GM19023 (cell line): Measurements from ENCODE around the gene PRPS1L1.

ENCODE experiments used
- ATAC-seq: cut with Tn5 transposase; IDR thresholded peaks from one replicate; pipeline ENCODE4 v1.9.1; 2021; ENCODE audit warnings: mild to moderate bottlenecking, moderate library complexity; ENCODE audit not compliant: unreplicated experiment

Gene PRPS1L1

GRCh38 chr7:18027628-18028027 is at the start of gene PRPS1L1:
Gene PRPS1L1 (minus strand): TSS chr7:18027846.
- no peak for ATAC-seq

DNA sequence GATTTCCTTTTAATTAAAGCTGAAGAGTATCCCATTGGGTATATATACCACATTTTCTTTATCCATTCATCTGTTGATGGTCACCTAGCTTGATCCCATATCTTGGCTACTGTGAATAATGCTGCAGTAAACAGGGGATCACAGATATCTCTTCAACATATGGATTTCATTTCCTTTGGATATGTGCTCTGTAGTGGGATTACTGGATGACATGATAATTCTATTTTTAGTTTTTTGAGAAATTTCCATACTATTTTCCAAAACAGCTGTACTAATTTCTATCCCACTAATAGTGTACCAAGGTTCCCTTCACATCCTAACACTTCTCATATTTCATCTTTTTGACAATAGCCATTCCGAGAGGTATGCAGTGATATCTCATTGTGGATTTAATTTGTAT is 48.8 kb upstream of the PRPS1L1 start:
- ATAC-seq: no peak

GRCh38 chr7:18068745-18069144 is 41.1 kb upstream of the PRPS1L1 start:
- no peak for ATAC-seq

GRCh38 chr7:18064242-18064838 is 36.7 kb upstream of the PRPS1L1 start:
- no peak for ATAC-seq

- no peak for ATAC-seq
Observed at GRCh38 chr7:18063149-18063901, 35.7 kb upstream of the PRPS1L1 start.

GRCh38 chr7:18059171-18059570 is 31.5 kb upstream of the PRPS1L1 start:
- ATAC-seq: no peak

GRCh38 chr7:18053941-18054340 is 26.3 kb upstream of the PRPS1L1 start:
- no peak for ATAC-seq

DNA sequence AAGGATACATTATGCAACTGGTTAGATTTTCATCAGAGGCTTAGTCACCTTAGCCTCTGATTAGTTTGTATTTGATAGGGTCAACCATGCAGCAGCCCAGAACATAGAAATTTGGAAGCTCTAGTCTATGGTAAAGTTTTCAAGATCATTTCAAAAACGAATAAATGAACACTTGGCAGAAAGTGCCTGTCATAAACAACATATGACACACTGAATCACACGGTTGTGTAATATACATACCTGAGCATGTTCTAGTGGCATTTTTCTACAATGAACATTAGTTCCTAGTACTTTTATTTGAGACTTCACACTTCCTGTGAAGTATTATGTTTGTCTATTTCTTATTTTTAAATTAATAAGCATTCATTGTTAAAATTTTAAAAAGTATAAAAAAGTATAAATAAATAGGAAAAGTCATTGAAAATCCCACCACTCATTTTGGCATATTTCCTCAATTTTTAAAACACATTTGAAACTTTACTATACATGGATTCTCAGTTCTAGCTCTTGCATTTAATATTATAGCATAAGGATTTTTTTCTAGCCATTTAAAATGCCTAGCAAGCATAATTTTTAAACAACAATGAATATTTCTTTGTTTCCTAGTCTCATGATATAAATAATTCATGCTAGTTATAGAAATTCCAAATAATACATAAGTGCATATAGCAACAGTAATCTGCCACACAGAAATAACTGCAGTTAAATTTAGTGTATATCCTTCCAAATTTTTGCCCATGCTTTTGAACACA is 25.7 kb upstream of the PRPS1L1 start:
- no peak for ATAC-seq

- no peak for ATAC-seq
Observed at GRCh38 chr7:18049262-18049661, 21.6 kb upstream of the PRPS1L1 start.

DNA sequence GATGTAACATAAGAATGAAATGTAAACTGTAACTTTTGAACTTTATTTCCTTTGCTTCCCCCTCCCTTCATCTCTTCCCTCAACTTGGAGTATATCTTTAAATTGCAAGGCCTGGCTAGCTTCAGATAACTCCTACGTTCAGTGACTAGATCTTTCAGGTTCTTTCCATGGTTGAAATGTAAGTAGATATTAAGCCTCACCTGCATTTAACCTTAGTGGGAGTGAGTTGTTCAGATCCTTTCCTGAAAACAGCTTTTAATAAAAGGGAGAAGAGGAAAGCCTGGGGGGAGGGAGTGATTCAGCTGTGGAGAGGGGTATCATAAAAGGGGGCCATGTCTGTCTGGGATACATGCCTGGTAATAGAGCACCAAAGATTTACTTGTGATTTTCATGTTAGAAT is 19.0 kb upstream of the PRPS1L1 start:
- no peak for ATAC-seq

DNA sequence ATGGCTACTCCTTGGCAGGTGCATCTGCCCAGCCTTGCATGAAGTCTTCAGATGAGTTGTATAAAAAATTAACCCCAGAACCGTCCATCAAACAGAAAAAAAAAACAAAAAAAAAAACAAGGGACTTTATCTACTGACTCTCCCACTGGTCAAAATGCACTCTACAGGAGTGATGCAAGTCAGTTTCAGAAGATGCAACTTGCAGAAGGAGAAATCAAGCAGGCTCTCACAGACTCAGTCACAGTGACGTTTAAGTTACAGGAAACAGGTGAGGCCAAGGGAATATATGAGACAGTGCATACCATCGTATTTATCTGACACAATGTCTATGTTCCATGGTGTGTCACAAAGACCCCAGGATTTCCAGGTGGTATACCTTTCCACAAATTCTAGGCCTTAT is 17.5 kb upstream of the PRPS1L1 start:
- ATAC-seq: no peak

DNA sequence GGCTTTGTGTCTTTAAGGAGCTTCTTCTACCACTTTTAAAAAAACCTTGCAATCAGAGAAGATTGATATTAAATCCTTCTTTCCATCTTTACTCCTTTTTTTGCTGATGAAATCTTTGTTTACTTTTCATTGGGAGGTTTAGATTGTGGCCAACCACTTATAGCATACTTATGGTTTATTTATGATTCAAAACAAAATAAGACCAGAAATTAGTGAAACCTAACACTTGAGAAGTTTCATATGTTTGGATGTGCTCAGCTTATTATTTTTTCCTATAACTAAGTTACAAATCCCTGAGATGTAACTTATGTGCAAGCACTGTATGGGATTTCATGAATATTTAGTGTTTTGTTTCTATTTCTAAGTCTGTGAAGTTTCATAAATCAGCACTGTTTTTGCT is 13.5 kb upstream of the PRPS1L1 start:
- no peak for ATAC-seq

- no peak for ATAC-seq
Observed at GRCh38 chr7:18040196-18040595, 12.6 kb upstream of the PRPS1L1 start.

DNA sequence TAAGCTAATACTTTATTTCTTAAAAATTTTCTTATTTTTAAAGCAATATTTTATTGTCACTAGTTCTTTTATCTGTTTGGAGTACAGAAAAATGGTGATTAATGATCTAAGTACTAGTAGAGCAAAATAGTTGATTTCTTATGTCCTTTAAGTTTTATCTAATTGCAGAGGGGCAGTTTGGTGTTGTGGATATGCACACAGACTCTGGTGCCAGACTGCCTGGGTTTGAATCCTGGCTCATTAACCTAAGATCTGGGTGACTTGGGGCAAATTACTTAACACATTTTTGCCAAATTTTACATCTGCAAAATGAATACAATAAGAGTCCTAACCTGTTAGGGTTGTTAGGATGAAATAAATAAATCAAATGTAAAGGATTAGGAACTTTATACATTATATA is 10.7 kb upstream of the PRPS1L1 start:
- no peak for ATAC-seq

- no peak for ATAC-seq
Observed at GRCh38 chr7:18037609-18038008, 10.0 kb upstream of the PRPS1L1 start.

- ATAC-seq: no peak
Observed at GRCh38 chr7:18036783-18037182, 9.1 kb upstream of the PRPS1L1 start.

DNA sequence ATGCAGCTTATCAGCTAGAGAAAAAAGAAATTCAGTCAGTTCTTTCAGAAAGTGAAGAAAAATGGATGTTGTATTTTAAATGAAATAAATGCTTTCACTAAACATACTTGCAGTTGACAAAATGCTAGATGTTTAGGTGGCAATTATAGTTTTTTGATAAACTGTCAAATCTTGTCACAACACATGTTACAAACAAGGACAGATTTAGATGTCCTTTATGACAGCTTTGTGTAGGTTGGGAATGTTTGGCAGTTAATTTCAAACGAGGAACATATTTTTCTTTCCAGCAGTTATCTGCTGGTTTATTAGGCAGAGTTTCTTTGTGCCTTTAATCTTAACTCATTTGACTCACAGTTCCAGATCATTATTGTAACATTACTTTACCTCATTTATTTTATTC is 3.1 kb upstream of the PRPS1L1 start:
- ATAC-seq: no peak

DNA sequence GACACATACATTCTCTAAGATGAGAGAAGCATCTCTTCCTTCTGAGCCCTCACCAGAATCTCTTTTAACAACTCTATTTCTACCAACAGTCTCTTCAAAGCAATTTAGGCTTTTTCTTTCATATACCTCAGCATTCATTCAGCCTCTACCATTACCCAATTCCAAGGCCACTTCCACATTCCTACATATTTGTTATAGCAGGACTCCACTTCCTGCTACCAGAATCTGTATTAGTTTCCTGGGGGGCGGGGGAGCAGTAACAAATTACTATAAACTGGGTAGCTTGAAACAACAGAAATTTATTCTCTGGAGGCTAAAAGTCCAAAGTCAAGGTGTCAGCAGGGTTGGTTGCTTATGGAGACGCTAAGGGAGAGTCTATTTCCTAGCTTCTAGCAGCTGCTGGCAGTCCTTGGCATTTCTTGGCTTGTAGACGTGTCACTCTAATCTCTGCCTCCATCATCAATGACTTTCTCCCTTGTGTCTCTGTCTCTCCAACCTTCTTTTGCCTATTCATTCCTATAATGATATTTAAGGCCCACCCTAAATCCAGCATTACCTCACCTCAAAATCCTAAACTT is 7.4 kb downstream of the PRPS1L1 start:
- ATAC-seq: no peak

- no peak for ATAC-seq
Observed at GRCh38 chr7:18019555-18019954, 8.1 kb downstream of the PRPS1L1 start.

GRCh38 chr7:18018296-18019215 is 9.1 kb downstream of the PRPS1L1 start:
- no peak for ATAC-seq
